Measurements from ENCODE around the gene ASTN2.

DNA sequence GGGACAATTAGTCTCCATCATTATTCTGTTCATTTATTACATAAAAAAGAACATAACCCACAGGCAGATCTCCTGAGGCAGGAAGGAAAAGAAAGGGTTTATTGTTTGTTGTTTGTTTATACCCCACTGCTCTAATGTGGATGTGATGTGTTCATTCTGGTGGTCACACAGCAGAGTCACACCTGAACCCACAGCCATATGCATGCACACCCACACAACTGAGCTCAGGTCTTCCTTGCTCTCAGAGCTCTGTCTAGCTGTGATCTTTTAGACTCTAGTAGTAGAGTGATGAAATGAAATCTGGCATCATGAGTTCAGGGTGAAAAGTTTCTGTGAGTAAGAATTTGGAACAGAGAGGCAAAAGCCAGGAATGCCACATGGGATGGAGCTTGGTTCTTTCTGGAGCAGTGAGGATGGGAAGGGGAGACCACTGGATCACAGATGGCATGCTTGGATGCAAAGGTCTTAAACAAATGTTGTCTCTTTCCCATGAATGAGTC, 1034.3 kb downstream of the ASTN2 start:
- TF ChIP-seq, protein P1, sequence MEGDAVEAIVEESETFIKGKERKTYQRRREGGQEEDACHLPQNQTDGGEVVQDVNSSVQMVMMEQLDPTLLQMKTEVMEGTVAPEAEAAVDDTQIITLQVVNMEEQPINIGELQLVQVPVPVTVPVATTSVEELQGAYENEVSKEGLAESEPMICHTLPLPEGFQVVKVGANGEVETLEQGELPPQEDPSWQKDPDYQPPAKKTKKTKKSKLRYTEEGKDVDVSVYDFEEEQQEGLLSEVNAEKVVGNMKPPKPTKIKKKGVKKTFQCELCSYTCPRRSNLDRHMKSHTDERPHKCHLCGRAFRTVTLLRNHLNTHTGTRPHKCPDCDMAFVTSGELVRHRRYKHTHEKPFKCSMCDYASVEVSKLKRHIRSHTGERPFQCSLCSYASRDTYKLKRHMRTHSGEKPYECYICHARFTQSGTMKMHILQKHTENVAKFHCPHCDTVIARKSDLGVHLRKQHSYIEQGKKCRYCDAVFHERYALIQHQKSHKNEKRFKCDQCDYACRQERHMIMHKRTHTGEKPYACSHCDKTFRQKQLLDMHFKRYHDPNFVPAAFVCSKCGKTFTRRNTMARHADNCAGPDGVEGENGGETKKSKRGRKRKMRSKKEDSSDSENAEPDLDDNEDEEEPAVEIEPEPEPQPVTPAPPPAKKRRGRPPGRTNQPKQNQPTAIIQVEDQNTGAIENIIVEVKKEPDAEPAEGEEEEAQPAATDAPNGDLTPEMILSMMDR (IDR thresholded peaks at IDR 0.05) = no peak
- no peak for TF ChIP-seq POLR2A (IDR thresholded peaks at IDR 0.05)

Measured in right lobe of liver (tissue), 4 donors.